K562 (cell line): ENCODE results near the gene COL9A3. TPM values are rescaled to one million over a fixed set of nuclear protein-coding genes. Genes with fewer than 3 reads are reported as not detected.
A peak's percentile ranks its signal among the peaks of the same experiment; 100 is the strongest.

ENCODE experiments used
- CBX2 ChIP-seq: fragments of 200-600 bp; sonication (generic); IDR thresholded peaks from one replicate; pipeline ENCODE4 v1.6.1; 2012; ENCODE audit warnings: mild to moderate bottlenecking, low read length, inconsistent platforms; ENCODE audit not compliant: insufficient read depth, poor library complexity, severe bottlenecking
- E2F4 ChIP-seq: sonication (generic); formaldehyde crosslinking; IDR thresholded peaks from 2 replicates; pipeline ENCODE4 v1.8.0; 2022; ENCODE audit warnings: mild to moderate bottlenecking, low read depth, missing genetic modification reagents
- FOXM1 ChIP-seq, 2 experiments: fragments of 450-650 bp in 1 of 2; sonication (generic) in 1 of 2; formaldehyde crosslinking in 1 of 2; IDR thresholded peaks; 2 replicates each; pipeline versions ENCODE4 v1.6.1 to v1.9.0; 2017 to 2022; ENCODE audit warnings: low read depth in 2 of 2, mild to moderate bottlenecking in 2 of 2, missing genetic modification reagents in 1 of 2, moderate library complexity in 1 of 2
- GABPA ChIP-seq: fragments of 200-800 bp; sonication (Bioruptor generic); conservative IDR thresholded peaks from 2 replicates; pipeline ENCODE4 v1.6.1; 2016; ENCODE audit warnings: low read depth, missing genetic modification characterization, missing compliant biosample characterization
- LCOR ChIP-seq: sonication (generic); formaldehyde crosslinking; IDR thresholded peaks from 2 replicates; pipeline ENCODE4 v1.8.0; 2022; ENCODE audit warnings: mild to moderate bottlenecking, missing genetic modification reagents
- MCM3 ChIP-seq: fragments of 450-650 bp; IDR thresholded peaks from 2 replicates; pipeline ENCODE4 v1.6.1; 2016
- POLR2AphosphoS2 ChIP-seq: IDR thresholded peaks from 2 replicates; pipeline ENCODE4 v1.6.1; 2012; ENCODE audit warnings: low read length, improper control_type of control experiment
- PREB ChIP-seq: sonication (generic); formaldehyde crosslinking; IDR thresholded peaks from 2 replicates; pipeline ENCODE4 v1.8.1; 2023; ENCODE audit warnings: mild to moderate bottlenecking, missing genetic modification reagents
- PTBP1 ChIP-seq: fragments of 200-400 bp; formaldehyde crosslinking; IDR thresholded peaks from 2 replicates; pipeline ENCODE4 v1.6.1; 2017; ENCODE audit warnings: low read depth, low read length
- PURB ChIP-seq: sonication (generic); formaldehyde crosslinking; IDR thresholded peaks from 2 replicates; pipeline ENCODE4 v1.9.0; 2021; ENCODE audit warnings: low read depth, mild to moderate bottlenecking, missing genetic modification reagents
- TARDBP ChIP-seq: fragments of 450-650 bp; IDR thresholded peaks from 2 replicates; pipeline ENCODE4 v1.6.1; 2016
- ZKSCAN8 ChIP-seq: fragments of 200-800 bp; sonication (Bioruptor generic); IDR thresholded peaks from 2 replicates; pipeline ENCODE4 v1.6.1; 2016; ENCODE audit warnings: missing genetic modification characterization, missing compliant biosample characterization
- ZSCAN29 ChIP-seq: fragments of 450-650 bp; IDR thresholded peaks from 2 replicates; pipeline ENCODE4 v1.6.1; 2017
- polyA plus RNA-seq, 8 experiments: library from polyadenylated mRNA; depleted of rRNA in 4 of 8; stranded (reverse) in 5 of 8; unstranded in 3 of 8; fragments of >200 nt; fragmentation: Nextera tagmentation in 2 of 8; fragmentation: Illumina TruSeq in 1 of 8; extraction: Ambion mirVana in 2 of 8; extraction: Trizol in 1 of 8; gene quantifications; 2 replicates each; pipeline versions ENCODE4 v1.2.1 to v1.2.3, GENCODE V29; 2011 to 2014; ENCODE audit warnings: inconsistent platforms in 1 of 8, missing spikeins in 1 of 8
- total RNA-seq, 7 experiments: library from RNA; depleted of rRNA in 6 of 7; stranded (reverse); fragments of >200 nt in 6 of 7; fragmentation: Illumina TruSeq in 2 of 7; extraction: Trizol in 2 of 7; gene quantifications; 2 replicates each; pipeline versions ENCODE4 v1.2.1 to v1.2.3, GENCODE V29; 2011 to 2021; ENCODE audit warnings: low replicate concordance in 1 of 7
- TF ChIP-seq, protein P1 (sequence below), 2 experiments: IDR thresholded peaks; 2 replicates each; pipeline ENCODE4 v1.6.1; 2012; ENCODE audit warnings: improper control_type of control experiment in 2 of 2, low read depth in 2 of 2, low read length in 2 of 2, borderline replicate concordance in 1 of 2
- TF ChIP-seq, protein P2 (sequence below): fragments of 200-800 bp; sonication (Bioruptor generic); IDR thresholded peaks from 2 replicates; pipeline ENCODE4 v1.6.1; 2016; ENCODE audit warnings: missing genetic modification characterization, missing compliant biosample characterization
- TF ChIP-seq, protein P3 (sequence below): sonication (generic); formaldehyde crosslinking; IDR thresholded peaks from 2 replicates; pipeline ENCODE4 v1.8.0; 2022; ENCODE audit warnings: missing genetic modification reagents, mild to moderate bottlenecking, borderline replicate concordance

COL9A3 gene
- total and polyA plus RNA-seq, 9 of the 15 experiments (the other 6 are each of a cell fraction or from before 2014, with no cell fraction given): 0.14 to 3.6 (median 0.88) TPM; not detected in 1

DNA sequence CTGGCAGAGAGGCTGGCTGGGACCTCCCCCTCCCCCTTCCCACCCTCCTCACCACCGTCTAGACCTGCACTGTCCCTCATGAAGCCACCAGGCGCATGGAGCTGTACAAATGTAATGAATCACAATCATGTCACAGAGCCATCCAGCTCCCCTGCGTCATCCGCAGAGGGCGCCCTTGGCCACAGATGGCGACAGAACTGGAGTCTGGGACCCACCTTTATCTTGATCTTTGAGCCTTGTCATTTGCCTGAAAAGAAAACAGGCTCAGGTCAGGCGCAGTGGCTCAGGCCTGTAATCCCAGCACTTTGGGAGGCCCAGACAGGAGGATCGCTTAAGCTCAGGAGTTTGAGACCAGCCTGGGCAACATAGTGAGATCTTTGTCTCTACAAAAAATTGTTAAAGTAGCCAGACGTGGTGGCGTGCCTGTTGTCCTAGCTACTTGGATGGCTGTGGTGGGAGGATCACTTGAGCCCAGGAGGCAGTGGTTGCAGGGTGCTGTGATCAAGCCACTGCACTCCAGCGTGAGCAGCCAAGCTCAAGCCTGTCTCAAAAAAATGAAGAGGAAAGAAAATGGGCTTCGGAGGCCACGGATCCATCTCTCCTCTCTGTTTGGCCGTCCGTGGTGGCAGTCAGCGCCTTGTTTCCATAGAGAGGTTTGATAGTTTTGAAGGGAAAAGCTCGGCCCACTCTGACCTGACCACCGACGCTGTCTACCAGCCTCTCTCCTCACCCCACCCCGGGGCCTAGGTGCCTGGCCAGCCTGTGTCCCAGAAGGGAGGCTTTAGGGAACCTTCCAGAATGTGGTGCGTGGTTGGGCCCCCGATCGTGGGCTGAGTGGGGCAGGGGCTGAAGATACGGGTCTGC lies 6.2 kb downstream of the COL9A3 start (continued):
- TF ChIP-seq TARDBP: peak; percentile 71; the same call in 1 of the 2 replicates
- TF ChIP-seq, protein P1, sequence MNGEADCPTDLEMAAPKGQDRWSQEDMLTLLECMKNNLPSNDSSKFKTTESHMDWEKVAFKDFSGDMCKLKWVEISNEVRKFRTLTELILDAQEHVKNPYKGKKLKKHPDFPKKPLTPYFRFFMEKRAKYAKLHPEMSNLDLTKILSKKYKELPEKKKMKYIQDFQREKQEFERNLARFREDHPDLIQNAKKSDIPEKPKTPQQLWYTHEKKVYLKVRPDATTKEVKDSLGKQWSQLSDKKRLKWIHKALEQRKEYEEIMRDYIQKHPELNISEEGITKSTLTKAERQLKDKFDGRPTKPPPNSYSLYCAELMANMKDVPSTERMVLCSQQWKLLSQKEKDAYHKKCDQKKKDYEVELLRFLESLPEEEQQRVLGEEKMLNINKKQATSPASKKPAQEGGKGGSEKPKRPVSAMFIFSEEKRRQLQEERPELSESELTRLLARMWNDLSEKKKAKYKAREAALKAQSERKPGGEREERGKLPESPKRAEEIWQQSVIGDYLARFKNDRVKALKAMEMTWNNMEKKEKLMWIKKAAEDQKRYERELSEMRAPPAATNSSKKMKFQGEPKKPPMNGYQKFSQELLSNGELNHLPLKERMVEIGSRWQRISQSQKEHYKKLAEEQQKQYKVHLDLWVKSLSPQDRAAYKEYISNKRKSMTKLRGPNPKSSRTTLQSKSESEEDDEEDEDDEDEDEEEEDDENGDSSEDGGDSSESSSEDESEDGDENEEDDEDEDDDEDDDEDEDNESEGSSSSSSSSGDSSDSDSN (IDR thresholded peaks at IDR 0.05; ENCODE audit: borderline replicate concordance in 1 of 2, low read depth in 2 of 2, low read length in 2 of 2): no peak
- no peak for TF ChIP-seq ZKSCAN8
- no peak for TF ChIP-seq POLR2AphosphoS2
- TF ChIP-seq, protein P2, sequence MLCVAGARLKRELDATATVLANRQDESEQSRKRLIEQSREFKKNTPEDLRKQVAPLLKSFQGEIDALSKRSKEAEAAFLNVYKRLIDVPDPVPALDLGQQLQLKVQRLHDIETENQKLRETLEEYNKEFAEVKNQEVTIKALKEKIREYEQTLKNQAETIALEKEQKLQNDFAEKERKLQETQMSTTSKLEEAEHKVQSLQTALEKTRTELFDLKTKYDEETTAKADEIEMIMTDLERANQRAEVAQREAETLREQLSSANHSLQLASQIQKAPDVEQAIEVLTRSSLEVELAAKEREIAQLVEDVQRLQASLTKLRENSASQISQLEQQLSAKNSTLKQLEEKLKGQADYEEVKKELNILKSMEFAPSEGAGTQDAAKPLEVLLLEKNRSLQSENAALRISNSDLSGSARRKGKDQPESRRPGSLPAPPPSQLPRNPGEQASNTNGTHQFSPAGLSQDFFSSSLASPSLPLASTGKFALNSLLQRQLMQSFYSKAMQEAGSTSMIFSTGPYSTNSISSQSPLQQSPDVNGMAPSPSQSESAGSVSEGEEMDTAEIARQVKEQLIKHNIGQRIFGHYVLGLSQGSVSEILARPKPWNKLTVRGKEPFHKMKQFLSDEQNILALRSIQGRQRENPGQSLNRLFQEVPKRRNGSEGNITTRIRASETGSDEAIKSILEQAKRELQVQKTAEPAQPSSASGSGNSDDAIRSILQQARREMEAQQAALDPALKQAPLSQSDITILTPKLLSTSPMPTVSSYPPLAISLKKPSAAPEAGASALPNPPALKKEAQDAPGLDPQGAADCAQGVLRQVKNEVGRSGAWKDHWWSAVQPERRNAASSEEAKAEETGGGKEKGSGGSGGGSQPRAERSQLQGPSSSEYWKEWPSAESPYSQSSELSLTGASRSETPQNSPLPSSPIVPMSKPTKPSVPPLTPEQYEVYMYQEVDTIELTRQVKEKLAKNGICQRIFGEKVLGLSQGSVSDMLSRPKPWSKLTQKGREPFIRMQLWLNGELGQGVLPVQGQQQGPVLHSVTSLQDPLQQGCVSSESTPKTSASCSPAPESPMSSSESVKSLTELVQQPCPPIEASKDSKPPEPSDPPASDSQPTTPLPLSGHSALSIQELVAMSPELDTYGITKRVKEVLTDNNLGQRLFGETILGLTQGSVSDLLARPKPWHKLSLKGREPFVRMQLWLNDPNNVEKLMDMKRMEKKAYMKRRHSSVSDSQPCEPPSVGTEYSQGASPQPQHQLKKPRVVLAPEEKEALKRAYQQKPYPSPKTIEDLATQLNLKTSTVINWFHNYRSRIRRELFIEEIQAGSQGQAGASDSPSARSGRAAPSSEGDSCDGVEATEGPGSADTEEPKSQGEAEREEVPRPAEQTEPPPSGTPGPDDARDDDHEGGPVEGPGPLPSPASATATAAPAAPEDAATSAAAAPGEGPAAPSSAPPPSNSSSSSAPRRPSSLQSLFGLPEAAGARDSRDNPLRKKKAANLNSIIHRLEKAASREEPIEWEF (CRISPR knock-in tag): no peak
- 0 out of 2 replicates have a peak, but pooled peaks have one; percentile 30 for TF ChIP-seq FOXM1 (IDR thresholded peaks at IDR 0.05; ENCODE audit: low read depth)
- TF ChIP-seq FOXM1 (CRISPR knock-in tag; IDR thresholded peaks at IDR 0.05; ENCODE audit: low read depth): no peak
- no peak for TF ChIP-seq LCOR (CRISPR knock-in tag)
- TF ChIP-seq E2F4 (CRISPR knock-in tag): no peak
- TF ChIP-seq PREB: no peak
- TF ChIP-seq PURB (CRISPR knock-in tag): no peak
- TF ChIP-seq, protein P3, sequence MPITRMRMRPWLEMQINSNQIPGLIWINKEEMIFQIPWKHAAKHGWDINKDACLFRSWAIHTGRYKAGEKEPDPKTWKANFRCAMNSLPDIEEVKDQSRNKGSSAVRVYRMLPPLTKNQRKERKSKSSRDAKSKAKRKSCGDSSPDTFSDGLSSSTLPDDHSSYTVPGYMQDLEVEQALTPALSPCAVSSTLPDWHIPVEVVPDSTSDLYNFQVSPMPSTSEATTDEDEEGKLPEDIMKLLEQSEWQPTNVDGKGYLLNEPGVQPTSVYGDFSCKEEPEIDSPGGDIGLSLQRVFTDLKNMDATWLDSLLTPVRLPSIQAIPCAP: no peak
- no peak for TF ChIP-seq ZSCAN29
- no peak for TF ChIP-seq PTBP1
- no peak for TF ChIP-seq GABPA (tag)
- TF ChIP-seq CBX2: no peak
- TF ChIP-seq MCM3: no peak
